ENCODE measurements around the gene SWT1. TPM values are rescaled to one million over a fixed set of nuclear protein-coding genes. Genes with fewer than 3 reads are reported as not detected.

SWT1 gene
- total RNA-seq, 3 donors from 2014 or later (not counting 1 experiment from before 2014, with no cell fraction given): 4.0 to 5.3 (median 5.1) TPM

DNA sequence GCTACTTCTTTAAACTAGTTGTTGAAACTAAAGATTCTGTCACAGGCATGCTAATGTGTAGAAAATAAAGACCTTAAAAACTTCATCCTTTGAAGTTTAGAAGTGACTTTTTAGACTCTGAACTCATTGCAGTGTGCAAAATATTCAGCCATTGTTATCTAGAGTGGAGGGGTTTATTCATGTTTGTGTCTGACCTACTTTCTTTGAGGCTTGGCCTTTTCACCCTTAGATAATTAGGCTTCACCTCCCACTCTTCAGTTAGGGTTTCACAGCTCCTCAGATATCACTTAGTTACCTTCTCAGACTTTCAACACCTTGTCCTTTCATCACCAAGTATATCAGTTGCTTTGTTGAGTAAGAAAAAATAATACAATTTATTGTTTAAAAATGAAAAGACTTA, 84.2 kb downstream of the SWT1 start:
- peak; percentile 62 to 79 (median 66) for ATAC-seq
- Mint-ChIP-seq H3K27me3 (ENCODE audit: low read depth in 2 of 2) (no peaks in the 10 kb centered on the region), H3K4me3 (peak overlapping the region; percentile 63), H3K9me3 (no peaks in the 10 kb centered on the region), H3K27ac (peak overlapping the region in 1 of 2 donors; percentile 78), H3K4me1 (peaks cover 17 to 35% of the 10 kb centered on the region in 2 donors), H3K36me3 (no peaks in the 10 kb centered on the region)
- H3K4me3 ChIP-seq (ENCODE audit: low read length): no peak overlapping the region
- intact Hi-C loops (cut with micrococcal nuclease): no loop called here
- TF ChIP-seq, protein P1, sequence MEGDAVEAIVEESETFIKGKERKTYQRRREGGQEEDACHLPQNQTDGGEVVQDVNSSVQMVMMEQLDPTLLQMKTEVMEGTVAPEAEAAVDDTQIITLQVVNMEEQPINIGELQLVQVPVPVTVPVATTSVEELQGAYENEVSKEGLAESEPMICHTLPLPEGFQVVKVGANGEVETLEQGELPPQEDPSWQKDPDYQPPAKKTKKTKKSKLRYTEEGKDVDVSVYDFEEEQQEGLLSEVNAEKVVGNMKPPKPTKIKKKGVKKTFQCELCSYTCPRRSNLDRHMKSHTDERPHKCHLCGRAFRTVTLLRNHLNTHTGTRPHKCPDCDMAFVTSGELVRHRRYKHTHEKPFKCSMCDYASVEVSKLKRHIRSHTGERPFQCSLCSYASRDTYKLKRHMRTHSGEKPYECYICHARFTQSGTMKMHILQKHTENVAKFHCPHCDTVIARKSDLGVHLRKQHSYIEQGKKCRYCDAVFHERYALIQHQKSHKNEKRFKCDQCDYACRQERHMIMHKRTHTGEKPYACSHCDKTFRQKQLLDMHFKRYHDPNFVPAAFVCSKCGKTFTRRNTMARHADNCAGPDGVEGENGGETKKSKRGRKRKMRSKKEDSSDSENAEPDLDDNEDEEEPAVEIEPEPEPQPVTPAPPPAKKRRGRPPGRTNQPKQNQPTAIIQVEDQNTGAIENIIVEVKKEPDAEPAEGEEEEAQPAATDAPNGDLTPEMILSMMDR (IDR thresholded peaks at IDR 0.05): no peak
- no peaks in the 10 kb centered on the region for H3K27me3 ChIP-seq (ENCODE audit: control insufficient read depth, insufficient read depth, low read length)
- H3K36me3 ChIP-seq (ENCODE audit: control insufficient read depth, insufficient read depth, low read length): no peaks in the 10 kb centered on the region
- no peaks in the 10 kb centered on the region for H3K4me1 ChIP-seq (ENCODE audit: control insufficient read depth, insufficient read depth, low read length)
- H3K9me3 ChIP-seq (ENCODE audit: control insufficient read depth, insufficient read depth, low read length): no peaks in the 10 kb centered on the region
- DNase-seq: peak in 1 of 2 donors; percentile 18
- H3K27ac ChIP-seq (ENCODE audit: low read length): no peak overlapping the region

DNA sequence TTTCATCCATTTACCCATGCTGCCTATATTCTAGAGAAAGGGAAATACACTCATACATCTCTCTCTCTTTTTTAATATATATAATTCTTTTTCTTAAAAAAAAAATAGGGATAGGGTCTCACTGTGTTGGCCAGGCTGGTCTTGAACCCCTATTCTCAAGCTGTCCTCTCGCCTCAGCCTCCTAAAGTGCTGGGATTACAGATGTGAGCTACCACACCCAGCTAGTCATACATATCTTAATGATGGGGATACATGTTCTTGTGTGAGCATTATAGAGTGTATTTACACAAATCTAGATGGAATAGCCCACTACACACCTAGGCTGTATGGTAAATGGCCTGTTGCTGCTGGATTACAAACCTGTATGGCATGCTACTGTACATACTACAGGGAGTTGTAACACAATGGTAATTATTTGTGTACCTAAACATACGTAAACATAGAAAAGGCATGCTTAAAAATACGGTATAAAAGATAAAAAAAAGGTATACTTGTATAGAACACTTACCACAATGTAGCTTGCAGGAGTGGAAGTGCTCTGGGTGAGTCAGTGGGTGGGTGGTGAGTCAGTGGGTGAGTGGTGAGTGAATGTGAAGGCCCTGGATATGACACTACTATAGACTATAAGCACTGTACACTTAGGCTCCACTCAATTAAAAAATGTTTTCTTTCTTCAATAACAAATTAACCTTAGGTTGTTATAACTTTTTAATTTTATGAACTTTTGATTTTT, 87.2 kb downstream of the SWT1 start:
- Mint-ChIP-seq H3K4me1 (peaks cover 17 to 26% of the 10 kb centered on the region in 2 donors), H3K4me3 (no peak overlapping the region), H3K9me3 (no peaks in the 10 kb centered on the region), H3K27ac (no peak overlapping the region), H3K27me3 (ENCODE audit: low read depth in 2 of 2) (no peaks in the 10 kb centered on the region), H3K36me3 (no peaks in the 10 kb centered on the region)
- Histone ChIP-seq H3K27me3 (ENCODE audit: control insufficient read depth, insufficient read depth, low read length) (no peaks in the 10 kb centered on the region), H3K36me3 (ENCODE audit: control insufficient read depth, insufficient read depth, low read length) (no peaks in the 10 kb centered on the region), H3K4me1 (ENCODE audit: control insufficient read depth, insufficient read depth, low read length) (no peaks in the 10 kb centered on the region), H3K9me3 (ENCODE audit: control insufficient read depth, insufficient read depth, low read length) (no peaks in the 10 kb centered on the region), H3K27ac (ENCODE audit: low read length) (no peak overlapping the region), H3K4me3 (ENCODE audit: low read length) (no peak overlapping the region)
- no CpG with 5 or more reads among the region's 3 CpGs for WGBS (ENCODE audit: insufficient coverage)
- TF ChIP-seq, protein P1 (IDR thresholded peaks at IDR 0.05): no peak
- intact Hi-C loops (cut with micrococcal nuclease): no loop called here
- DNase-seq (no peak), ATAC-seq (peak; percentile 65 to 76 (median 70))

DNA sequence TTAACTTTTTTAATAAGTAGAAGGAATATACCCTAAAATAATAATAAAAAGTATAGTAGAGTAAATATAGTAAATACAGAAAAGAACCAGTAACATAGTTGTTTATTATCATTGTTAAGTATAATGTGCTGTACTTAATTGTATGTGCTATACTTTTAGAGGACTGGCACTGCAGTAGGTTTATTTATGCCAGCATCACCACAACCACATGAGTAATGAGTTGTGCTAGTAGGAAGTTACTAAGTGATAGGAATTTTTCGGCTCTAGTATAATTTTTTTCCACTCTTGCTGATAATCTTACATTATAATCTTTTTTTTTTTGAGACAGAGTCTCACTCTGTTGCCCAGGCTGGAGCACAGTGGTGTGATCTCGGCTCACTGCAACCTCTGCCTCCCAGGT, 88.5 kb downstream of the SWT1 start:
- H3K4me3 ChIP-seq (ENCODE audit: low read length): no peak overlapping the region
- Mint-ChIP-seq H3K36me3 (no peaks in the 10 kb centered on the region), H3K27ac (no peak overlapping the region), H3K4me1 (peaks cover 9 to 13% of the 10 kb centered on the region in 2 donors), H3K4me3 (no peak overlapping the region), H3K27me3 (ENCODE audit: low read depth in 2 of 2) (no peaks in the 10 kb centered on the region), H3K9me3 (no peaks in the 10 kb centered on the region)
- ATAC-seq (no peak), DNase-seq (no peak)
- TF ChIP-seq, protein P1 (IDR thresholded peaks at IDR 0.05): no peak
- H3K27me3 ChIP-seq (ENCODE audit: control insufficient read depth, insufficient read depth, low read length): no peaks in the 10 kb centered on the region
- intact Hi-C loops (cut with micrococcal nuclease): no loop called here
- no peaks in the 10 kb centered on the region for H3K4me1 ChIP-seq (ENCODE audit: control insufficient read depth, insufficient read depth, low read length)
- WGBS (ENCODE audit: insufficient coverage): 100% methylated on average over 1 of the region's 2 CpGs
- H3K36me3 ChIP-seq (ENCODE audit: control insufficient read depth, insufficient read depth, low read length): no peaks in the 10 kb centered on the region
- no peaks in the 10 kb centered on the region for H3K9me3 ChIP-seq (ENCODE audit: control insufficient read depth, insufficient read depth, low read length)
- H3K27ac ChIP-seq (ENCODE audit: low read length): no peak overlapping the region

DNA sequence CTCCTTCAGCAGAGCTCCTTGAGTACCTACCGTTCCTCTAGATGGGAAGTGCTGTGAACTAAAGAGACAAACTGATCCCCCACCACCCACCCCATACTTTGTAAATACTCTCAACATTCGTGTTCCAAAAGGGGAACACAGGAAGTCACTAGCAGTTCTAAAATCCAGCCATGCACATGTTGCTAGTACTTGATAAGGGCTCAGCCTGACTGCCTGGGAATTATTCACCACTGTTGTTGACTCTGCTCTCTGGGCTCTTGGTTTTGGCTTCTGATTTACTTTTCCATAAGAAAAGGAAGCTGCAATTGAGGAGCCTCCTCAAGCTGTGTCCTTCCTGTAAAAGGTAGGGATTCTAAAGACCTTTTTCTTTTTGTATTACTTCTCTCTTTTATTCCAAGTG, 92.6 kb downstream of the SWT1 start:
- WGBS (ENCODE audit: insufficient coverage): 34% methylated on average over 2 of the region's 2 CpGs
- ATAC-seq (no peak), DNase-seq (no peak)
- H3K4me3 ChIP-seq (ENCODE audit: low read length): no peak overlapping the region
- H3K36me3 ChIP-seq (ENCODE audit: control insufficient read depth, insufficient read depth, low read length): no peaks in the 10 kb centered on the region
- TF ChIP-seq, protein P1 (IDR thresholded peaks at IDR 0.05): no peak
- intact Hi-C loops (cut with micrococcal nuclease): no loop called here
- H3K27ac Mint-ChIP-seq: no peak overlapping the region
- no peaks in the 10 kb centered on the region for H3K27me3 Mint-ChIP-seq (ENCODE audit: low read depth in 2 of 2)
- H3K4me3 Mint-ChIP-seq: no peak overlapping the region
- no peaks in the 10 kb centered on the region for H3K27me3 ChIP-seq (ENCODE audit: control insufficient read depth, insufficient read depth, low read length)
- H3K4me1 ChIP-seq (ENCODE audit: control insufficient read depth, insufficient read depth, low read length): no peaks in the 10 kb centered on the region
- H3K27ac ChIP-seq (ENCODE audit: low read length): no peak overlapping the region
- no peaks in the 10 kb centered on the region for H3K9me3 Mint-ChIP-seq
- no peaks in the 10 kb centered on the region for H3K9me3 ChIP-seq (ENCODE audit: control insufficient read depth, insufficient read depth, low read length)
- no peaks in the 10 kb centered on the region for H3K36me3 Mint-ChIP-seq
- no peaks in the 10 kb centered on the region for H3K4me1 Mint-ChIP-seq
